GM12875 (cell line): Measurements from ENCODE around the gene MALAT1.

Source experiments
- H3K4me3 ChIP-seq: one replicate; pipeline ENCODE4 v1.5.1; 2011; ENCODE audit warnings: low read depth, low read length, control low read depth
- CTCF ChIP-seq: IDR thresholded peaks from 2 replicates; pipeline ENCODE4 v1.5.1; 2011; ENCODE audit warnings: low read depth, mild to moderate bottlenecking, control low read depth, inconsistent platforms, low read length, moderate library complexity, borderline replicate concordance; ENCODE audit not compliant: insufficient read depth

MALAT1 gene

GRCh38 chr11:65498727-65498976, 193 bp upstream of the MALAT1 start:
- TF ChIP-seq CTCF, result no peak
- peak overlapping the region; percentile 84 for H3K4me3 ChIP-seq

- TF ChIP-seq CTCF, result no peak
- H3K4me3 ChIP-seq, result peak overlapping the region; percentile 90
These were observed 1.0 kb downstream of the MALAT1 start for GRCh38 chr11:65499713-65500386.

GRCh38 chr11:65500387-65501185, 1.7 kb downstream of the MALAT1 start:
- TF ChIP-seq CTCF, result no peak
- H3K4me3 ChIP-seq, result peak overlapping the region; percentile 90

GRCh38 chr11:65501186-65501471, 2.3 kb downstream of the MALAT1 start:
- TF ChIP-seq CTCF, result no peak
- H3K4me3 ChIP-seq, result peak overlapping the region; percentile 90

GRCh38 chr11:65501472-65502273, 2.8 kb downstream of the MALAT1 start:
- no peak for TF ChIP-seq CTCF
- H3K4me3 ChIP-seq, result peak overlapping the region; percentile 90

- TF ChIP-seq CTCF, result no peak
- H3K4me3 ChIP-seq, result peak overlapping the region; percentile 90
These were observed 3.4 kb downstream of the MALAT1 start for GRCh38 chr11:65502274-65502554.
